Measurements from ENCODE around the gene RNU1-3. TPM values are rescaled to one million over a fixed set of nuclear protein-coding genes. Genes with fewer than 3 reads are reported as not detected.
"Not testable (repeated sequence)": the region's sequence is repeated elsewhere in the genome, so short reads cannot be mapped to it uniquely, and the experiment has no call there.

The RNU1-3 gene
- total RNA-seq, 1 experiment from 2014 or later = not detected

DNA sequence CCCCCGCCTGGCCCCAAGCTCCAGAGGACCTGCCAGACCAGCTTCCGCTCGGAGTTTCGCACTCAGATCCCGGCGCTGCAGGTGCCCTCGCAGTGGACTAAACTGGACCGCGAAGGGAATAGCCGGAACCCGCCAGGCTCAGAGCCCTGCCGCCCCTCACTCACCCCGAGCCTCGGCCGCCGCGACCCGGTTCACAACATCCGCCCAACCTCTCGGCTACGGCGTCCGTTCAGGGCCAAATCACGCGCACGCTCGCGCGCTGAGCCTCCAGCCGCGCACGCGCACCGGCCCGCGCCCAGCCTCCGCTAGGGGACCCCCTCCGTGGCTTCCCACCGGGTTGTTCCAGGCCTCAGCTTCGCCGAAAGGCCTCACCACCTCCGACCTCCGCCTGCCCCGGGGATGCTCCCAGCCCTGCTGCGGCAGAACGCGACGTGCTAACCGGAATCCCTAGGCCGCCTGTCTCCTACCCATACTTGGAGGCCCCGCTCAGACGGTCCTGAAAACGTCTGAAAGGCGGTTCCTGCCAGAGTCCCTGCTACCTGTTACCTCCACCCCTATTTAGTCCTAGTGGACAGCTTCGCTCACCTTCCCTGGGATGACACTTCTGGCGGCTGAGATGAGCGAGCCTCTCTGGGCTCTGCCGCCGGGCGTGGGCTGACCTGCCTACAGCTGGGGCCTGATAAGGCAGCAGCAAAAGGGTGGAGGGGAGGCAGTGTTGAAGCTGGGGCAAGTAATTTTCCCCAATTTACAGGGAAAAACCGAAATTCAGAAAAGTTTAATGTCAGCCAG lies 22.1 kb downstream of the RNU1-3 start:
- DNase-seq (ENCODE audit: low read depth) = peak; percentile 95
- in situ Hi-C loops (cut with HindIII; ENCODE audit: low pct_unique_long_range_greater_than_20kb, low sequenced_read_pairs) = not testable (repeated sequence)

DNA sequence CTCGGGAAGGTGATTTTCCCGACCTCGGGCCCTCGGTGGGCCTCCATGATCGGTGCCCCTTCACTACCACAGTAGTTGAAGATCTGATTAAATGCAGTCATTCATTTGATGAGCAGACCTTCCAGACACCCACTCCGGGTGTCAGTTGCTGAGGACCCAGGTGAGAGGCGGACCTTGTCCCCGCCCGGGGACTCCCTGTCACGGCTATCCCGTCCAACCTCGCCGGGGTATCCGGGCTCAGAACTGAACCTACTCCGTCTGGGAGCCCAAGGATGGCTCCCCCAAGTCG lies 22.6 kb downstream of the RNU1-3 start:
- in situ Hi-C loops (cut with HindIII; ENCODE audit: low pct_unique_long_range_greater_than_20kb, low sequenced_read_pairs) = no loop called here

GRCh38 chr1:16643476-16644192 lies 23.1 kb downstream of the RNU1-3 start:
- DNase-seq (ENCODE audit: low read depth); in situ Hi-C loops (cut with HindIII; ENCODE audit: low pct_unique_long_range_greater_than_20kb, low sequenced_read_pairs): not testable (repeated sequence)

More for the DNA sequence above, 22.6 kb downstream of the RNU1-3 start:
- DNase-seq (ENCODE audit: low read depth) = no peak

DNA sequence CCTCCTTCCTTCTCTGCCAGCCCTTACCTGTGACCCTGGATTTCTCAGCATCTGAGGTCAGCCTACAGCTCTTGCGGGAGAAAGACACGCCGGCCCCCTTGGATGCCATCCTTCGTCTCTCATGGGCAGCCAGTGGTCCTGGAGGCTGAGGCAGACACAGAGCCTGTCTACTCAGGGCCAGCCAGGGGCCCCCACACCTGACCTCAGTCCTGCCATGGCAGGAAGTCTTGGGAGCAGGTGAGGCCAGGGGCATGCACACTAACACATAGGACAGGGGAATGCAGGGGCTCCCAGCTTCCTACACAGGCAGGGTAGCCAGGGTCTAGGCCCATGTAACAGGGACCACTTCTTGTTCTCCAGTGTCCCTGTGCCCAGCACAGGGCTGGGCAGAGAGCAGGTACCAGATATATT lies 23.7 kb downstream of the RNU1-3 start:
- DNase-seq (ENCODE audit: low read depth); in situ Hi-C loops (cut with HindIII; ENCODE audit: low pct_unique_long_range_greater_than_20kb, low sequenced_read_pairs): not testable (repeated sequence)

- in situ Hi-C loops (cut with HindIII; ENCODE audit: low pct_unique_long_range_greater_than_20kb, low sequenced_read_pairs); DNase-seq (ENCODE audit: low read depth): not testable (repeated sequence)
These were observed 24.5 kb downstream of the RNU1-3 start for GRCh38 chr1:16642025-16642966.

DNA sequence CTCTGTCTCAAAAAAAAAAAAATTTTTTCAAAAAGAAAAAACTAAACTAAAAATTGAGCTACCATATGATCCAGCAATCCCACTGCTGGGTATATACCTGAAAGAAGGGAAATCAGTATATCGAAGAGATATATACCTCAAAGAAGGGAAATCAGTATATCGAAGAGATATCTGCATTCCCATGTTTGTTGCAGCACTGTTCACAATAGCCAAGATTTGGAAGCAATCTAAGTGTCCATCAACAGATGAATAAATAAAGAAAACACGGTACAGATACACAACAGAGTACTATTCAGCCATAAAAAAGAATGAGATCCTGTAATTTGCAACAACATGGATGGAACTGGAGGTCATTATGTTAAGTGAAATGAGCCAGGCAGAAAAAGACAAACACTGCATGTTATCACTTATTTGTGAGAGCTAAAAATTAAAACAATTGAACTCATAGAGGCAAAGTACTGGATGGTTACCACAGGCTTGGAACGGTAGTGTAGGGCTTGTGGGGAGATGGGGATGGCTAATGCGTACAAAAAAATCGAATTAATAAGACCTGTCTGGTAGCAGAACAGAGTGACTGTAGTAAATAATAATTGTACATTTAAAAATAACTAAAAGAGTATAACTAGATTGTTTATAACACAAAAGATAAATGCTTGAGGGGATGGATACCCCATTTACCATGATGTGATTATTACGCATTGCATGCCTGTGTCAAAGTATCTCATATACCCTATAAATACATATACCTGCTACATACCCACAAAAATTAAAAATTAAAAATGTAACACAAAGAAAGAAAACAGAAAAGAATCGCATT lies 25.4 kb downstream of the RNU1-3 start:
- in situ Hi-C loops (cut with HindIII; ENCODE audit: low pct_unique_long_range_greater_than_20kb, low sequenced_read_pairs); DNase-seq (ENCODE audit: low read depth): not testable (repeated sequence)

DNA sequence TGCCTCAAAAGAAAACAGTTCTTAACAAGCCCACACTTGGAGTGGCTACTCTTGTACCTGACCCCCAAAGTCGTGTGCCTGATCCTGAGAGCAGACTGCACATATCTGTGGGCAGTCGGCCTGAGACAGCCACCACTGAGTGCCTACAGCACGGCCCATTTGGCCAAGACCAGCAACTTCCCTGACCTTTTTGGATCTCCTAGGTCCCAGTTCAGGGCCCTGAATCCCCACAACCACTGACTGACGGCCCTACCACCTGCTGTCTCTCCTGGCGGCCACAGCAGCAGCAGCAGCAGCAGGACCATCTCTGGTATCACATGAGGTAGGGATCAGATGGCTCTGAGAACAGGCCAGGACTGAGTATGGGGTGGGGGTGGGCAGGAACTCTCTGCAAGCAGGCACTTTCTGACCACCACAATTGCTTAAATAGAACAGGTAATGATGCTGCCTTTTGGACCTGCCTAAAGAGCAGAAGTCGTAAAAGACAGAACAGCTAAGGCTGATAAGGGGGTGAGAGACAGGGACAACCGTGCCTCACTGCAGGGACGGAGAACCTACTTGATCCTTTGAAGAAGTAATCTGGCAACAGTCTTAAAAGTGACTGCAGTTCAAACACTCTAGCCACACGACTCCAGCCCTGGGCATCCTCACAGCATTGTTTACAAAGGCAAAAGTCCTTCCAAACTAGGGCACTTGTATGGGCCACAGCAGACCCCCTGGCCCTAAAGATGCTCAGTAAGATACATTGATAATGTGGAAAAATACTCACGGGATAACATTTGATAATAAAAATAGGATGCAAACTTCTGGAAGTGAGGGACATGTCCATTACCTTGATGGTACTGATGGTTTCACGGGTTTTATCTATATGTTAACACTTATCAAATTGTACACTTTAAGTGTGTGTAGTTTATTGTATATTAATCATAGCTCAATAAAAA lies 27.4 kb downstream of the RNU1-3 start:
- DNase-seq (ENCODE audit: low read depth); in situ Hi-C loops (cut with HindIII; ENCODE audit: low pct_unique_long_range_greater_than_20kb, low sequenced_read_pairs): not testable (repeated sequence)

GRCh38 chr1:16637941-16638778 lies 28.6 kb downstream of the RNU1-3 start:
- DNase-seq (ENCODE audit: low read depth); in situ Hi-C loops (cut with HindIII; ENCODE audit: low pct_unique_long_range_greater_than_20kb, low sequenced_read_pairs): not testable (repeated sequence)

DNA sequence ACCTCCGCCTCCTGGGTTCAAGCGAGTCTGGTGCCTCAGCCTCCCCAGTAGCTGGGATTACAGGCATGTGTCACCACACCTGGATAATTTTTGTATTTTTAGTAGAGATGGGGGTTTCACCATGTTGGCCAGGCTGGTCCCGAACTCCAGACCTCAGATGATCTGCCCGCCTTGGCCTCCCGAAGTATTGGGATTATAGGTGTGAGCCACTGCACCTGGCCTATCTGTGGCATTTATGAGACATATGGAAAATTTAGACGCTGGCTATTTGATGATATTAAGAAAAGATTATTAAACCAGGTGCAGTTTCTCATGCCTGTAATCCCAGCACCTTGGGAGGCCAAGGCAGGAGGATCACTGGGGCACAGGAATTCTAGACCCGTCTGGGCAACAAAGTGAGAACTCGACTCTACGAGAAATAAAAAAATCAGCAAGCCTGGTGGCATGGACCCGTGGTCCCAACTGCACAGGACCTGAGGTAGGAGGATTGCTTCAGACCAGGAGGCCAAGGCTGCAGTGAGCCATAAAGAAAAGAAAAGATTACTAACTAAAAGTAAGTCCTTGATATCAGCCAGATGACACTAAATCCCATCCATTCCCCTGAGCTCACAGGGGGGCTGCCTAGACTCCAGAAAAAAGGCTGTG lies 30.1 kb downstream of the RNU1-3 start:
- DNase-seq (ENCODE audit: low read depth); in situ Hi-C loops (cut with HindIII; ENCODE audit: low pct_unique_long_range_greater_than_20kb, low sequenced_read_pairs): not testable (repeated sequence)

- in situ Hi-C loops (cut with HindIII; ENCODE audit: low pct_unique_long_range_greater_than_20kb, low sequenced_read_pairs); DNase-seq (ENCODE audit: low read depth): not testable (repeated sequence)
These were observed 30.8 kb downstream of the RNU1-3 start for GRCh38 chr1:16635959-16636358.

DNA sequence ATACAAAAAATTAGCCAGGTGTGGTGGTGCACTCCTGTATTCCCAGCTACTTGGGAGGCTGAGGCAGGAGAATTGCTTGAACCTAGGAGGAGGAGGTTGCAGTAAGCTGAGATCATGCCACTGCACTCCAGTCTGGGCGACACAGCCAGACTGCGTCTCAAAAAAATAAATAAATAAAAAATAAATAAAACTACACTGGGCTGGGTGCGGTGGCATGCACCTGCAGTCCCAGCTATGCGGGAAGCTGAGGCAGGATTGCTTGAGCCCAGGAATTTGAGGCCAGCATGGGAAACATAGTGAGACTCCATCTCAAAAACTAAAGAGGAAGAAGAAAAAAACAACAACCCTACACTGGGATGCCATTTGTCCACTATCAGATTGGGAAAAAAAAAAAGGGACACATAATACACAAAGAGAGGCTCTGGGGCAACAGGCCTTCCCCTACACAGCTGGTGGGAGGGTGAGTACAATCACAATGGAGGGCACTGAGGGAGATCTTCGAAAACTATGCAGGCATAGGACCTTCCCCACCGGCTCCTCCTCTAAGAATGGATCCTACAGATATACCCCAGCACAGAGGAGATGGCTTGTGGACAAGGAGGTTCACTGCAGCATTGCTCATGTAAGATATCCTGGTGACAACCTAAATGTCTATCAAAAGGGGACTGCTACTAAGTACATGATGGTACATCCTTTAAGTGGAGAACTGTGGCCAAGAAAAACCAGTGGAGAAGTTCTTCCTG lies 33.0 kb downstream of the RNU1-3 start:
- in situ Hi-C loops (cut with HindIII; ENCODE audit: low pct_unique_long_range_greater_than_20kb, low sequenced_read_pairs); DNase-seq (ENCODE audit: low read depth): not testable (repeated sequence)

- in situ Hi-C loops (cut with HindIII; ENCODE audit: low pct_unique_long_range_greater_than_20kb, low sequenced_read_pairs); DNase-seq (ENCODE audit: low read depth): not testable (repeated sequence)
These were observed 34.5 kb downstream of the RNU1-3 start for GRCh38 chr1:16632044-16632850.

DNA sequence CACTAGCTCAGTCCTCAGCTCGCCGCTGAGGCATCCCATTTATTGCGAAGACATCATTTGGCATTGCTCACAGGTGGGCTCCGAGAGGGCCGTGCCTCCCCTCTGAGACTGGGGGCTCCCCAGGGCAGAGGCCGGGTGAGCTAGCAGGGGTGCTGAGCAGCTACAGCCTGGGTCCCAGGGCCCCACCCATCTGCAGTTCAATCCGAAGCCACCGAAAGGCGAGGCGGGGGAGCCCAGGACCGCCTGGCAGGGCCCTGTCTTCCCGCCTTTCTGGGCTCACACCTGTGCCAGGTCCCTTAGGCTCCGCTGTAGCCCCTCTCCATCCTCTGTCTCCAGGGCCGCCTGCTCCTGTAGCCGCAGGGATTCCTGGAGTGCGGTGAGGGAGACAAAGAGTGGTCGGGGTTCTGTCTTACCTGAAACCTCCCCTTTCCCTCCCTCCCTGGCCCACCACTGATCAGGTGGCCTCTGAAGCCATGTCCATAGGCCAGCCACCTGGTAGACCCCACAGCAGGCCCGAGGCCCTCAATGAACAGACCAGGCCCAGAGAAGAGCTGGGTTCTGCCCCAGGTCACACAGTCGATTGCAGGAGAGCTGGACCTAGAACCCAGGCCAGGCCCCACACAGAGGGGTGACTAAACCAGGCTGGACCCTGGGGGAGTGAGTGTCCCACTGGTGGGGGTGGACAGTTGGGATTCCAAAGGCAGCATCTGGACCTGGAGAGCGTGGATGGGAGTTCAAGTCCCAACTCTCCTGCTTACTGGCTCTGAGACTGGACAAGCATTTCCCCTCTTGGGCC lies 35.3 kb downstream of the RNU1-3 start:
- no peak for DNase-seq (ENCODE audit: low read depth)
- in situ Hi-C loops (cut with HindIII; ENCODE audit: low pct_unique_long_range_greater_than_20kb, low sequenced_read_pairs) = no loop called here

Data from Caki2 (cell line).